GM18499 (cell line): ENCODE data around the gene SCYGR7.
A peak's percentile ranks its signal among the peaks of the same experiment; 100 is the strongest.
"Not testable (repeated sequence)": the region's sequence is repeated elsewhere in the genome, so short reads cannot be mapped to it uniquely, and the experiment has no call there.

ENCODE experiments used
- ATAC-seq: cut with Tn5 transposase; IDR thresholded peaks from one replicate; pipeline ENCODE4 v1.9.1; 2021; ENCODE audit warnings: moderate number of reproducible peaks; ENCODE audit not compliant: insufficient read depth, unreplicated experiment

Gene SCYGR7

DNA sequence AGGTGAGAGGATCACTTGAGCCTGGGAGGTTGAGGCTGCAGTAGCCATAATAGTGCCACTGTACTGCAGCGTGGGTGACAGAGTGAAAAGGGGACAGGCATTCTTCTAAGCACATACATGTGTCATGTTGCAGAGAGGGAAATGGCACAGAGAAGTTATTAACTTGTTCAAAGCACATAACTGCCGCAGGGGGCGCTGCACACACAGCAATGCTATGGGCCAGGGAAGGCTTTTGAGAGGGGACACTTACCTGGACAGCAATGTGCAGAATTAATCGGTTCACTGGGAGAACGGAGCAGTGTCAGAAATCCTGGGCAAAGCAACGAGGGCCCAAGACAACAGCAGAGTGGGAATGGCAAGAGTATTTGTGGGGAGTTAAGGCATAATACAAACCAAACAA, 19.9 kb downstream of the SCYGR7 start:
- no peak for ATAC-seq

DNA sequence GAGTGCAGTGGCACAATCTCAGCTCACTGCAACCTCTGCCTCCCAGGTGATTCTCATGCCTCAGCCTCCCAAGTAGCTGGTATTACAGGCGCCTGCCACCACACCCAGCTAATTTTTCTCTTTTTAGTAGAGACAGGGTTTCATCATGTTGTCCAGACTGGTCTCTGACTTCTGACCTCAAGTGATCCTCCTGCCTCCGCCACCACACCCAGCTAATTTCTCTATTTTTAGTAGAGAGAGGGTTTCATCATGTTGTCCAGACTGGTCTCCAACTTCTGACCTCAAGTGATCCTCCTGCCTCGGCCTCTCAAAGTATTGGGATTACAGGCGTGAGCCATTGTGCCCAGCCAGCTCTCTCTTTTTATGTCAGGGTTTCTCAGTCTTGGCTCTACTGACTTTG, 28.1 kb downstream of the SCYGR7 start:
- ATAC-seq = not testable (repeated sequence)

DNA sequence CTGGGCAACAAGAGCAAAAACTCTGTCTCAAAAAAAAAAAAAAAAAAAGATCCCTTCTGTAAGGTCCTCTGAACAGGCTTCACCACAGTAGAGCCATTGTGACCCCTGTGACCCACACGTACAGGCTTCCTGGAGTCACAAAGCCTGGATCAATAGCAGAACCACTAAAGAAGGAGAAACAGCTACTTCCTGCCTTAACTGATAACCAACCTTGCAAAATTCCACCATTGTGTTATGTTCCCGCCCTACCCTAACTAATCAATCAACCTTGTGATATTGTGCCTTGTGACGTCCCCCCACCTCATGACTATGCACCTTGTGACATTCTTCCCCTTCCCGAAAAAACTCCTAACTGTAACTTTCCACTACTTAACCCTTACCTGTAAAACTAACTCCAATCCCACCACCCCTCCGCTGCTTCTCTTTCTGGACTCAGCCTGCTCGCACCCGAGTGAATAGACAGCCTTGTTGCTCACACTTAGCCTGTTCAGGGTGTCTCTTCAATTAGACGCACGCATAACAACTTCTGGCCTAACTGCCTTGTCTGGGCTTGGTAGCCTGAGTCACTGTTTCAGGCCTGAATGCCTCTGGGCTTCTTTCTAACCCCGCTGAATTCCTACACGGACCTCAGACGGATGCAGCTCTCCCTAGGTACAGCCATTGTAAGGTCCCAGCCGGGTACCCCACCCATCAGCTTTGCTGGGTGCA, 31.4 kb downstream of the SCYGR7 start:
- no peak for ATAC-seq

DNA sequence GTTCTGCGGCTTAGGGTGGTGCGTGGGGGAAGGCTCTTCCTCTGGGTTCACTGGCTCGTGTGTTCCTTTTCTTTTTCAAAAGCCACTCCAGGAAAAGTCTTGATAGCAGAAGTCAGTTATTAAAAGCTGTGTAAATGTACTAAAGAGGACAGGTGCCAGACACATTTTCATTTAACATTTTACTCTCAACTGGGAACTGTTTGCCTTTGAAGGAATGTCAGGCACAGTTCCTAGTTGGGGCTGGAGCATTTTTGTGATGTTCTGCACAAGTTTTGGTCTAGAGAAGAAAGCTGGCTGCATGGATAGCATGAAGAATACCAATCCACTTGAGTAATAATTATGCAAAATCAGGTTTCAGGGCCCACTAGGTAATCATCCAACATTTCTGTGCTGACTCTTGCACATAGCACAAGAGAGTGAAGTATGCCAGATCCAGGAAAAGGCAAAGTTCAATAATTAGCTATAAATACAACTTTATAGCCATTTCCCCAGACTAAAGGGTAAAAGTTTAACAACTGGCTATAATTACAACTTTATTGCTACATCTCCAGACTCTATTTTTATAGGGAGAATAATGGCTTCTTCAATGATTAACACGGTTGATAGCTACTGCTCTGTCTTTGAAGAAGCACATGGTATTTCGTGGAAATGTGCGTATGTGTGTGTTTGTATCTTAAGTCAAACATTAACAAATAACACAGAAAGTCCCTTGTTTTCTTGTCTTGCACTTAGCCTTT, 33.8 kb downstream of the SCYGR7 start:
- ATAC-seq = no peak

DNA sequence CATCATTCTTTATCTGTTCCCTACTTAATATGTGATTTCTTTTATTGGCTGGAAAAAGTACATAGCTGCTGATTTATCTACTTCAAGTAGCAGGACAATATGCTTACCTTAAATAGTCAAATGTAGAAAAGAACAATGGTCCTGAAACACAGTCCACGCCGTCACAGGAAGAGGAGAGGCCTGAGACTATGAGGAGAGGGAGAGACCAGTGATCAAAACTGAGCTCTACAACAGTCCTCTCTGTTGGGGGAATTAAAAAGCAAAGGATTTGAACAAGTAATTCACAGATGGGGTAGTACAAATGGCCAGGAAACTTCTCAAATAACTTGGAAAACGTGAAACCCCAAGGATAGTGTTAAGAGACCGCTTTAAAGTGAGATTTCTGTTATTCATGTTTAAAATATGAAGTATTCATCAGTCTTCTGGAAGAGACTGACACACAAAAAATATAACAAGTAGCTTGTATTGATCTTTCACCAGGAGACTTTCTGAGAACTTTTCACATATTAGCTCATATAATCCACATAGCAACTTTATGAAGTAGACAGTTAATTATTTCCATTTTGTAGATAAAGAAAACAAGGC, 37.7 kb downstream of the SCYGR7 start:
- ATAC-seq = no peak

DNA sequence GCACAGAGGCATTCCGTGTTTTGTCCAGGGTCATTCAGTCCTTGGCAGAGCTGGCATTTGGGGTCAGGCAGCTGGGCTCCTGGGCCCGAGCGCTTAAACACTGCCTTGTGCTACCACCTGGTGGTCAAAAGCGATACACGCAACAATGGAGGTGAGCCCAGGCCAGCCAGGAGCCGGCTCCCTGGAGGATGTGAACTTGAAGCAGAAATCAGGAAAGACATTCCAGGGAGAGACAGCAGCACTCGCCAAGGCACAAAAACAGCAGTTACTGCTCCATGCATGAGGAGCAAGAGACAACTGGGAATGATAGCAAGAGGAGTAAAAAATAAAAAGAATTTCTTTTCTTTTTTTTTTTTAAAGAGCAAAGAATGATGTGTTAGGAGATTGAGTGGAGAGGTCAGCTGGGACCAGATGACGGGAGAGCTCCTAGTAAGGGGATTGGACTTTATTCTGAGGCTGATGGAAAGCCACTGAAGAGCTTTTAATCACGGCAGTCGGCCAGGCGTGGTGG, 38.3 kb downstream of the SCYGR7 start:
- ATAC-seq = peak; percentile 91

DNA sequence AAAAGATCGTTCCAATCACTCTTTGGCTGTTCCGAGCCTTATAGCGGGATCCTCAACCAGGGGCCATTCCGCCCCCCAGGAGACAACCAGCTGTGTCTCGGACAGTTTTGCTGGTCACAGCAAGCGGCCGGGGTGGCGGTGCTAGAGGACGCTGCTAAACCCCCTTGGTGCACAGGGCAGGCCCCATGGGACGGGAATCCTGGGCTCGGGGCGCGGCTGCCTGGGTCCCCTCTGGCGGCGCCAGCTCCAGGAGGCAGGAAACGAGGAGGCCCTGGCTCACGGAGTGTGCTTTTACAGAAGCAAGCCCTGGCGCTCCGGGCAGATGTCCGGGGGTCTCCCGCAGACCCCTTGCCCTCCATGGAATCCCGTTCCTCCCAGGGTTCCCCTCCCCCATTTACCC, 39.7 kb downstream of the SCYGR7 start:
- no peak for ATAC-seq

DNA sequence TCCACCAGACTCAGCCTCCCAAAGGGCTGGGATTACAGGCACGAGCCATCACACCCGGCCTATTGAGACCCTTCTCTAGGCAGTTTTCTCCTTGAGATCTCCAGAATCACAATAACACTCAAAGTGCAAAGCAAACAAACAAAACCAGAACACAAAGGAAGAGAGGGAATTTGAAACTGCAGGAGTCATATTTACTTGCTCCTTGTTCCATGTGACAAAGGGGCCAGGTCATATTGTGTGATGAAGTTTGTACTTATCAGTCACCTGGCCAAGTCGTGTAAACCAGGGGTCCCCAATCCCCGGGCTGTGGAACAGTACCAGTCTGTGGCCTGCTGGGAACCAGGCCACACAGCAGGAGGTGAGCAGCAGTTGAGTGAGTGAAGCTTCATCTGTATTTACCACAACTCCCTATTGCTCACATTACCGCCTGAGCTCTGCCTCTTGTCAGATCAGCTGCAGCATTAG, 44.1 kb downstream of the SCYGR7 start:
- ATAC-seq = no peak

DNA sequence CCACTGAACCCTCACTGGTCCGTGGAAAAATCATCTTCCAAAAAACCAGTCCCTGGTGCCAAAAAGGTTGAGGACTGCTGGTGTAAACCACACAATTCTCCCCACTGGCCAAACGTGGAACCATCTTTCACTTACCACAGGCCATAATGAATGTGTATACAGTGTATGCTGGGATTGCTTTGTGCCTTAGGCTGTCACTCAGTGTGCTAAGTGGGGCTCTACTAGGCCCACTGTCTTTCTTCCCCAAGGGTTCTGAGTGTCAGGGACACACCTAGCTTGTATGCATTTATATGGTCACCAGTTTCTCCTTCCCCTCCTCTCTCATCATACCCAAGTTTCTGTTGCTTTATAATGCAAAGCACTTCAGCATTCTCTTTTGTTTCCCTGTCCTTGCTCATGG, 44.8 kb downstream of the SCYGR7 start:
- no peak for ATAC-seq

DNA sequence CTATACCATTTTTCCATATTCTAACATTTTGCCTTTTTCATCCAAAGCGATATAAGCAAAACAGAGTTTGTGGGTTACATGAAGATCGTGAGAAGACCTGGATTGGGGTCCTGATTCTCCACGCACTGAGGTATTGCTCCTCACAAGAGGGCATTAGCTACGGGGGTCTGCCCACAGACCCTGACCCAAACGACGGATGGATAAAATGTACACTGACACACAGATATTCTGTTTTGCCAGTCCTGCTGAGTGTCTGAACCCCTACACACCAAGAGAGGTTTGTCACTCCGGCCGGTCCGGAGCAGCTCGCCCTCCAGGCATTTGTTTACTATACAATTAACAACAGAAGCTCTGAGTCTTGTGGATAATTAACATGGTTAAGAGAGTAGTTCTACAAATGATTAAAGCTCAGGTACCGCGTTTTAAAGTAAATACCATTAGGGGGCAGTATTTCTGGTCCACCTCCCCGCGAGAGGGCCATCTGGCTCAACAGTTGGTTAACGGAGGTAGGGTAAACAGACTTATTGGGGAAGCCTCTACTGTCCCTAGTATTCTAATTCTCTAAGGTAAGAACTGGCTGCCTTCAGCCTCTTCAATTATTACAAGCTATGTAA, 46.0 kb downstream of the SCYGR7 start:
- no peak for ATAC-seq

DNA sequence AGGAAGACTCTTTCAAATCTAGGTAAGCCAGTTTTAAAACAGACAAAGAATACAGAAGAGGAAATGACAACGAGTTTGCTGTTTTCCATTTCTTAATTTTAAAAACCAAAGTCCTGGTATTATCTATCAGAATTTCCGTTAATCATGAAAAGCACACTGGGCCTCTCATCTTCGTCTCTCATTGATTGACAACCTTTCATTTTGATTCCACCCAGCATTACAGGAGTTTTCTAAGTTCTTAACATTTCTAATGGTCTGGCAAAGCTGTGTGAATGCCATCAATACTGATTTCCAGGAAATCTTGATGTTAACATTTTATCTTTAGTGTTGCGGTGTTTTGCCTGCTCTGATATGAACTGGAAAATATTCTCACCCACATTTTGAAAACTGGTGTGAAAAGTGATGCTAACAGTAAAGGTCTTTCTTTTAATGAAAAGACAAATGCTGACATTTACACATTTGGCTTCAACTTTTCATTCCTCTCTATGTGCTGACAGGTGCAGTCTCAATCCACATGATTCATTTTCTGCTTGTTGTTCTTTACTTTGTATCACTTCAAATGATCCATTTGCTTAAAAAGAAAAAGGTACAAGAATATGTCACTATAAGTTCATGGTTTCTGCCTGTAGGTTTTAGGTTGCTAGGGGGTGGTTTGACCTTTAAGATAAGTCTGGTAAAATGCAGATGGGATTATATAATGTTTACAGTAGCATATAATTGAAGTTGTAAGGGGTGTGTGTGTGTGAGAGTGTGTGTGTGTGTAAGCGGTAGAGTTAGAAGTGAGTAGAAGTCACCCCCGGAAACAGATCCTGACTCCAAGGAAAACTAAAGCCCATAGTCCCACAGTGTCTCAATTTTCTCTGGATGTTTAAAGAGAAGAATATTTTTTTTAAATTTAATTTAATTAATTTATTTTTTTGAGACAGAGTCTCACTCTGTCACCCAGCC, 47.0 kb downstream of the SCYGR7 start:
- no peak for ATAC-seq
